COLO668 (cell line): Measurements from ENCODE around the gene HLA-DOA.
A peak's percentile ranks its signal among the peaks of the same experiment; 100 is the strongest.

Source experiments
- DNase-seq: peaks from one replicate; lab custom pipeline; 2025; ENCODE audit not compliant: unreplicated experiment; lab: John Stamatoyannopoulos, UW

The HLA-DOA gene

GRCh38 chr6:33017694-33018353 lies 8.4 kb upstream of the HLA-DOA start:
- no peak for DNase-seq

- no peak for DNase-seq
These were observed 7.6 kb upstream of the HLA-DOA start for GRCh38 chr6:33017018-33017417.

GRCh38 chr6:33015798-33016197 lies 6.4 kb upstream of the HLA-DOA start:
- no peak for DNase-seq

- DNase-seq, result peak; percentile 20
These were observed 5.6 kb upstream of the HLA-DOA start for GRCh38 chr6:33014841-33015634.

- no peak for DNase-seq
These were observed 4.2 kb upstream of the HLA-DOA start for GRCh38 chr6:33013608-33014007.

- no peak for DNase-seq
These were observed 965 bp upstream of the HLA-DOA start for GRCh38 chr6:33010356-33010755.

- DNase-seq, result no peak
These were observed 1.5 kb downstream of the HLA-DOA start for GRCh38 chr6:33007831-33008400.

- no peak for DNase-seq
These were observed 4.5 kb downstream of the HLA-DOA start for GRCh38 chr6:33004940-33005339.

- DNase-seq, result no peak
These were observed 7.7 kb downstream of the HLA-DOA start for GRCh38 chr6:33001685-33002084.

GRCh38 chr6:33000055-33000454 lies 9.3 kb downstream of the HLA-DOA start:
- no peak for DNase-seq

- no peak for DNase-seq
These were observed 13.9 kb downstream of the HLA-DOA start for GRCh38 chr6:32995448-32995847.

- DNase-seq, result no peak
These were observed 15.9 kb downstream of the HLA-DOA start for GRCh38 chr6:32993363-32993973.

- DNase-seq, result no peak
These were observed 17.4 kb downstream of the HLA-DOA start for GRCh38 chr6:32991972-32992371.

GRCh38 chr6:32989368-32989767 lies 20.0 kb downstream of the HLA-DOA start:
- DNase-seq, result no peak

GRCh38 chr6:32984622-32985389 lies 24.6 kb downstream of the HLA-DOA start:
- peak; percentile 89 for DNase-seq

- DNase-seq, result no peak
These were observed 25.3 kb downstream of the HLA-DOA start for GRCh38 chr6:32983964-32984621.

GRCh38 chr6:32983493-32983848 lies 25.9 kb downstream of the HLA-DOA start:
- no peak for DNase-seq

GRCh38 chr6:32982702-32983492 lies 26.5 kb downstream of the HLA-DOA start:
- no peak for DNase-seq

- DNase-seq, result peak; percentile 6
These were observed 27.2 kb downstream of the HLA-DOA start for GRCh38 chr6:32982084-32982701.
